Panc1 (cell line): ENCODE results near the gene SPATA3.

Experiments
- POLR2AphosphoS5 ChIP-seq: IDR thresholded peaks from 2 replicates; pipeline ENCODE4 v1.6.1; 2012; ENCODE audit warnings: mild to moderate bottlenecking, low read depth, low read length, moderate library complexity
- SIN3A ChIP-seq: IDR thresholded peaks from 2 replicates; pipeline ENCODE4 v1.6.1; 2012; ENCODE audit warnings: low read depth, mild to moderate bottlenecking, low read length, moderate library complexity, borderline replicate concordance; ENCODE audit not compliant: insufficient read depth
- TCF7L2 ChIP-seq: IDR thresholded peaks from 2 replicates; pipeline ENCODE4 v1.6.1; 2011; ENCODE audit warnings: mild to moderate bottlenecking, low read depth, low read length, inconsistent platforms
- TF ChIP-seq, protein P1 (sequence below): fragments of 450-650 bp; IDR thresholded peaks from 2 replicates; pipeline ENCODE4 v1.5.1; 2017; ENCODE audit warnings: mild to moderate bottlenecking
- TF ChIP-seq, protein P2 (sequence below), 2 experiments: IDR thresholded peaks; 2 replicates each; pipeline ENCODE4 v1.6.1; 2011 to 2012; ENCODE audit warnings: low read depth in 2 of 2, control low read depth in 1 of 2, low read length in 1 of 2, mild to moderate bottlenecking in 1 of 2, moderate library complexity in 1 of 2; ENCODE audit not compliant: insufficient read depth in 1 of 2

DNA sequence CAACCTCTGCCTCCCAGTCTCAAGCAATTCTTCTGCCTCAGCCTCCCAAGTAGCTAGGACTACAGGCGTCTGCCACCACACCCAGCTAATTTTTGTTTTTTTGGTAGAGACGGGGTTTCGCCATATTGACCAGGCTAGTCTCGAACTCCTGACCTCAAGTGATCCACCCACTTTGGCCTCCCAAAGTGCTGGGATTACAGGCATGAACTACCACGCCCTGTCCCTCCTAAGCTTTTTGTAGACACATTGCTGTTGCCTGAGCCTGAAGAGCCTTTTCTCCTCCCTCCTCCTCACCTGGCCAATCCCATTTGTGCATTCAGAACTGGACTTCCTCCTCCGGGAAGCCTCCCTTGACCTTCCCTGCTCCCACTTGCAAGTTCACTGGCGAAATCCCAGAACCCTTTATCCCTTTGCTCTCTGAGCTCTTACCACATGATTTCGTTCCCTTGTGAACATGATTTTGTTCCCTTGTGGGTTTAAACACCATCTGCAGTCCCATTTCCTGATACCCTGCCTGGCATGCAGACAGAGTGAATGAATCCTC is 44.0 kb downstream of the SPATA3 start:
- TF ChIP-seq, protein P1, sequence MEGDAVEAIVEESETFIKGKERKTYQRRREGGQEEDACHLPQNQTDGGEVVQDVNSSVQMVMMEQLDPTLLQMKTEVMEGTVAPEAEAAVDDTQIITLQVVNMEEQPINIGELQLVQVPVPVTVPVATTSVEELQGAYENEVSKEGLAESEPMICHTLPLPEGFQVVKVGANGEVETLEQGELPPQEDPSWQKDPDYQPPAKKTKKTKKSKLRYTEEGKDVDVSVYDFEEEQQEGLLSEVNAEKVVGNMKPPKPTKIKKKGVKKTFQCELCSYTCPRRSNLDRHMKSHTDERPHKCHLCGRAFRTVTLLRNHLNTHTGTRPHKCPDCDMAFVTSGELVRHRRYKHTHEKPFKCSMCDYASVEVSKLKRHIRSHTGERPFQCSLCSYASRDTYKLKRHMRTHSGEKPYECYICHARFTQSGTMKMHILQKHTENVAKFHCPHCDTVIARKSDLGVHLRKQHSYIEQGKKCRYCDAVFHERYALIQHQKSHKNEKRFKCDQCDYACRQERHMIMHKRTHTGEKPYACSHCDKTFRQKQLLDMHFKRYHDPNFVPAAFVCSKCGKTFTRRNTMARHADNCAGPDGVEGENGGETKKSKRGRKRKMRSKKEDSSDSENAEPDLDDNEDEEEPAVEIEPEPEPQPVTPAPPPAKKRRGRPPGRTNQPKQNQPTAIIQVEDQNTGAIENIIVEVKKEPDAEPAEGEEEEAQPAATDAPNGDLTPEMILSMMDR = no peak
- no peak for TF ChIP-seq SIN3A
- TF ChIP-seq POLR2AphosphoS5 = no peak
- TF ChIP-seq, protein P2, sequence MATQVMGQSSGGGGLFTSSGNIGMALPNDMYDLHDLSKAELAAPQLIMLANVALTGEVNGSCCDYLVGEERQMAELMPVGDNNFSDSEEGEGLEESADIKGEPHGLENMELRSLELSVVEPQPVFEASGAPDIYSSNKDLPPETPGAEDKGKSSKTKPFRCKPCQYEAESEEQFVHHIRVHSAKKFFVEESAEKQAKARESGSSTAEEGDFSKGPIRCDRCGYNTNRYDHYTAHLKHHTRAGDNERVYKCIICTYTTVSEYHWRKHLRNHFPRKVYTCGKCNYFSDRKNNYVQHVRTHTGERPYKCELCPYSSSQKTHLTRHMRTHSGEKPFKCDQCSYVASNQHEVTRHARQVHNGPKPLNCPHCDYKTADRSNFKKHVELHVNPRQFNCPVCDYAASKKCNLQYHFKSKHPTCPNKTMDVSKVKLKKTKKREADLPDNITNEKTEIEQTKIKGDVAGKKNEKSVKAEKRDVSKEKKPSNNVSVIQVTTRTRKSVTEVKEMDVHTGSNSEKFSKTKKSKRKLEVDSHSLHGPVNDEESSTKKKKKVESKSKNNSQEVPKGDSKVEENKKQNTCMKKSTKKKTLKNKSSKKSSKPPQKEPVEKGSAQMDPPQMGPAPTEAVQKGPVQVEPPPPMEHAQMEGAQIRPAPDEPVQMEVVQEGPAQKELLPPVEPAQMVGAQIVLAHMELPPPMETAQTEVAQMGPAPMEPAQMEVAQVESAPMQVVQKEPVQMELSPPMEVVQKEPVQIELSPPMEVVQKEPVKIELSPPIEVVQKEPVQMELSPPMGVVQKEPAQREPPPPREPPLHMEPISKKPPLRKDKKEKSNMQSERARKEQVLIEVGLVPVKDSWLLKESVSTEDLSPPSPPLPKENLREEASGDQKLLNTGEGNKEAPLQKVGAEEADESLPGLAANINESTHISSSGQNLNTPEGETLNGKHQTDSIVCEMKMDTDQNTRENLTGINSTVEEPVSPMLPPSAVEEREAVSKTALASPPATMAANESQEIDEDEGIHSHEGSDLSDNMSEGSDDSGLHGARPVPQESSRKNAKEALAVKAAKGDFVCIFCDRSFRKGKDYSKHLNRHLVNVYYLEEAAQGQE (IDR thresholded peaks at IDR 0.05; ENCODE audit: insufficient read depth in 1 of 2, low read depth in 2 of 2, low read length in 1 of 2) = no peak
- TF ChIP-seq TCF7L2 = no peak
